Testis (tissue), 2 donors: ENCODE measurements around the gene CLDND2.

ENCODE experiments used
- CTCF ChIP-seq, 3 experiments: fragments of 450-650 bp in 2 of 3; fragments of 200-600 bp in 1 of 3; sonication (generic) in 1 of 3; IDR thresholded peaks; one replicate each; pipeline ENCODE4 v1.5.1; 2016 to 2019; ENCODE audit warnings: antibody characterized with exemption in 3 of 3, mild to moderate bottlenecking in 2 of 3, moderate library complexity in 1 of 3
- POLR2A ChIP-seq: fragments of 450-650 bp; IDR thresholded peaks from one replicate; pipeline ENCODE4 v1.6.1; 2017; ENCODE audit warnings: antibody characterized with exemption, mild to moderate bottlenecking, moderate library complexity

- TF ChIP-seq CTCF (IDR thresholded peaks at IDR 0.05) (no peak), POLR2A (no peak)
Measured at GRCh38 chr19:51341066-51341465, 27.7 kb downstream of the CLDND2 start.
